ENCODE results near the gene IFT27. TPM values are rescaled to one million over a fixed set of nuclear protein-coding genes. Genes with fewer than 3 reads are reported as not detected.

Gene IFT27
- total RNA-seq, 4 donors from 2014 or later = 7.4 to 21.9 (median 14.3) TPM

GRCh38 chr22:36818010-36818642 lies 42.2 kb upstream of the IFT27 start:
- Histone ChIP-seq H3K27ac (no peak overlapping the region), H3K4me3 (no peak overlapping the region), H3K9me3 (no peaks in the 10 kb centered on the region), H3K4me1 (peaks cover 0 to 17% (median 4%) of the 10 kb centered on the region in 4 donors), H3K27me3 (peaks cover 0 to 85% of the 10 kb centered on the region in 2 donors), H3K36me3 (no peaks in the 10 kb centered on the region)
- 85 to 91% methylated on average over 6 of the region's 6 CpGs for WGBS, 2 donors
- no peak for DNase-seq (ENCODE audit: low spot score in 2 of 2)
- TF ChIP-seq EP300 (IDR thresholded peaks at IDR 0.05) = no peak
- TF ChIP-seq, protein P1, sequence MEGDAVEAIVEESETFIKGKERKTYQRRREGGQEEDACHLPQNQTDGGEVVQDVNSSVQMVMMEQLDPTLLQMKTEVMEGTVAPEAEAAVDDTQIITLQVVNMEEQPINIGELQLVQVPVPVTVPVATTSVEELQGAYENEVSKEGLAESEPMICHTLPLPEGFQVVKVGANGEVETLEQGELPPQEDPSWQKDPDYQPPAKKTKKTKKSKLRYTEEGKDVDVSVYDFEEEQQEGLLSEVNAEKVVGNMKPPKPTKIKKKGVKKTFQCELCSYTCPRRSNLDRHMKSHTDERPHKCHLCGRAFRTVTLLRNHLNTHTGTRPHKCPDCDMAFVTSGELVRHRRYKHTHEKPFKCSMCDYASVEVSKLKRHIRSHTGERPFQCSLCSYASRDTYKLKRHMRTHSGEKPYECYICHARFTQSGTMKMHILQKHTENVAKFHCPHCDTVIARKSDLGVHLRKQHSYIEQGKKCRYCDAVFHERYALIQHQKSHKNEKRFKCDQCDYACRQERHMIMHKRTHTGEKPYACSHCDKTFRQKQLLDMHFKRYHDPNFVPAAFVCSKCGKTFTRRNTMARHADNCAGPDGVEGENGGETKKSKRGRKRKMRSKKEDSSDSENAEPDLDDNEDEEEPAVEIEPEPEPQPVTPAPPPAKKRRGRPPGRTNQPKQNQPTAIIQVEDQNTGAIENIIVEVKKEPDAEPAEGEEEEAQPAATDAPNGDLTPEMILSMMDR (IDR thresholded peaks at IDR 0.05) = no peak
- no peak for TF ChIP-seq POLR2A (IDR thresholded peaks at IDR 0.05)

DNA sequence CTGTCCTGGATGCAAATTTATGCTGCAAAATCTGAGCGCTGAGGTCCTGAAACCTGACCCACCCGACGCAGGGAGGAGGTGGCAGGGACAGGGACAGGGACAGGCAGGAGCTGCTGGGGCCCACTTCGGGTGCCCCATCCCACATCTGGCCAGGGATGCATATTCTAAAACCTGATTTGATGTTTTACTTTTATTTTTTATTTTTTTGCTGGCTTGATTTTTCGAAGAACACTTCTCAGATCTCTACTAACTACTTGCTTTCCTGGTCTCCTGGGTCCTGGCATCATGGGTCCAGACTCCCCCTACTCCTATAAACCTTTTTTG lies 41.6 kb upstream of the IFT27 start:
- Histone ChIP-seq H3K36me3 (no peaks in the 10 kb centered on the region), H3K27ac (no peak overlapping the region), H3K27me3 (peaks cover 0 to 83% of the 10 kb centered on the region in 2 donors), H3K4me3 (no peak overlapping the region), H3K9me3 (no peaks in the 10 kb centered on the region), H3K4me1 (peaks cover 0 to 17% (median 4%) of the 10 kb centered on the region in 4 donors)
- TF ChIP-seq POLR2A (IDR thresholded peaks at IDR 0.05) (no peak), EP300 (IDR thresholded peaks at IDR 0.05) (no peak)
- TF ChIP-seq, protein P1 (IDR thresholded peaks at IDR 0.05) = no peak
- WGBS, 2 donors = 34 to 44% methylated on average over 5 of the region's 5 CpGs
- no peak for DNase-seq (ENCODE audit: low spot score in 2 of 2)

GRCh38 chr22:36816636-36817524 lies 41.0 kb upstream of the IFT27 start, which contains the start of gene PVALB:
TSS of gene PVALB (minus strand) at chr22:36817035. CDS start at chr22:36817005, 30 bp downstream.
- peak within 1 kb of the TSS in 2 of 4 donors; percentile 22 to 42 for H3K4me3 ChIP-seq
- H3K27me3 ChIP-seq = peaks cover 0 to 86% of the 10 kb centered on the region in 2 donors

GRCh38 chr22:36816339-36816635 lies 40.4 kb upstream of the IFT27 start:
- WGBS, 2 donors = 0 to 6% methylated on average over 9 to 12 of the region's 12 CpGs
- no peak for DNase-seq (ENCODE audit: low spot score in 2 of 2)
- Histone ChIP-seq H3K36me3 (no peaks in the 10 kb centered on the region), H3K4me1 (peaks cover 0 to 17% (median 4%) of the 10 kb centered on the region in 4 donors), H3K9me3 (no peaks in the 10 kb centered on the region), H3K4me3 (peak overlapping the region in 2 of 4 donors; percentile 22 to 42), H3K27ac (no peak overlapping the region), H3K27me3 (peaks cover 0 to 88% of the 10 kb centered on the region in 2 donors)
- TF ChIP-seq POLR2A (IDR thresholded peaks at IDR 0.05) = no peak
- TF ChIP-seq, protein P1 (IDR thresholded peaks at IDR 0.05) = no peak
- no peak for TF ChIP-seq EP300 (IDR thresholded peaks at IDR 0.05)

More at GRCh38 chr22:36816636-36817524, 41.0 kb upstream of the IFT27 start, which contains the start of gene PVALB:
- H3K36me3 ChIP-seq = no peaks in the 10 kb centered on the region
- no peaks in the 10 kb centered on the region for H3K9me3 ChIP-seq
- WGBS, 2 donors = 2 to 3% methylated on average over 51 to 70 of the region's 75 CpGs
- TF ChIP-seq, protein P1 (IDR thresholded peaks at IDR 0.05) = no peak
- TF ChIP-seq EP300 (IDR thresholded peaks at IDR 0.05) = no peak
- no peak for TF ChIP-seq POLR2A (IDR thresholded peaks at IDR 0.05)
- peaks cover 0 to 17% (median 4%) of the 10 kb centered on the region in 4 donors for H3K4me1 ChIP-seq
- no peak within 1 kb of the TSS for H3K27ac ChIP-seq
- DNase-seq (ENCODE audit: low spot score in 2 of 2) = no peak
